HG03097 (cell line): ENCODE measurements around the gene CENPE.
"Not testable (repeated sequence)": the region's sequence is repeated elsewhere in the genome, so short reads cannot be mapped to it uniquely, and the experiment has no call there.

Experiments
- ATAC-seq: cut with Tn5 transposase; IDR thresholded peaks from one replicate; pipeline ENCODE4 v1.9.1; 2021; ENCODE audit not compliant: unreplicated experiment, low FRiP score

CENPE gene

GRCh38 chr4:103198111-103198765 lies at the start of gene CENPE:
TSS of gene CENPE (minus strand) at chr4:103198343. CDS start at chr4:103198319, 24 bp downstream.
- peak; percentile 97 for ATAC-seq

GRCh38 chr4:103244251-103244650 lies 46.1 kb upstream of the CENPE start:
- ATAC-seq: no peak

DNA sequence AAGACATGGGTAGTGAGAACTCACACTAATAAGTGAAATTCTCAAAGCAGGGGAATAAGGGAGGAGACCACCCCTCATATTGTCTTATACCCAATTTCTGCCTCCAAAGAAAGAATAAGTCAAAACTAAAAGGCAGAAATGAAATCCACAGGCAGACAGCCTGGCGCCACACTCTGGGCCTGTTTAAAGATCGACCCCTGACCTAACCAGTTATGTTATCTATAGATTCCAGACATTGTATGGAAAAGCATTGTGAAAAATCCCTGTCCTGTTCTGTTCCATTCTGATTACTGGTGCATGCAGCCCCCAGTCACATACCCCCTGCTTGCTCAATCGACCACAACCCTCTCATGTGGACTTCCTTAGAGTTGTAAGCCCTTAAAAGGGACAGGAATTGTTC lies 32.8 kb upstream of the CENPE start:
- ATAC-seq: not testable (repeated sequence)

GRCh38 chr4:103223556-103223955 lies 25.4 kb upstream of the CENPE start:
- not testable (repeated sequence) for ATAC-seq

DNA sequence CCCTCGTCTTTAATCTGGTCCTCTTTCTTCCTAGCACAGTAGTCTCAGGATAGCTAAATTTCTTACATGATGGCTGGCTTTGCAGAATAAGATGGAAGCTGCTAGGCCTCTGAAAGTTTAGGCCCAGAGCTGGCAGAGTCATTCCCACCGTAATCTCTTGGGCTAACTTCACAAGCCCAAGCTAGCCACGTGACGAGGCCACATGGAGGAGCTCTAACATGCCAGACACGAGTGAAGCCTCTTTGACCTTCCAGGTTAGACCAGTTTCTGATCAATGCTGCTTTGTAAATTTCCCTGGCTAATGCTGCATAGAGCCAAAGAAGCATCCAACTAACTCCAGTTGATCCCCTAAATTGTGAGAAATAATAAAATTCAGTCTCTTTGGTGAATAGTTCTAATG lies 9.5 kb upstream of the CENPE start:
- no peak for ATAC-seq

GRCh38 chr4:103204111-103204510 lies 6.0 kb upstream of the CENPE start:
- no peak for ATAC-seq

- ATAC-seq: no peak
Measured at GRCh38 chr4:103201724-103202123, 3.6 kb upstream of the CENPE start.

DNA sequence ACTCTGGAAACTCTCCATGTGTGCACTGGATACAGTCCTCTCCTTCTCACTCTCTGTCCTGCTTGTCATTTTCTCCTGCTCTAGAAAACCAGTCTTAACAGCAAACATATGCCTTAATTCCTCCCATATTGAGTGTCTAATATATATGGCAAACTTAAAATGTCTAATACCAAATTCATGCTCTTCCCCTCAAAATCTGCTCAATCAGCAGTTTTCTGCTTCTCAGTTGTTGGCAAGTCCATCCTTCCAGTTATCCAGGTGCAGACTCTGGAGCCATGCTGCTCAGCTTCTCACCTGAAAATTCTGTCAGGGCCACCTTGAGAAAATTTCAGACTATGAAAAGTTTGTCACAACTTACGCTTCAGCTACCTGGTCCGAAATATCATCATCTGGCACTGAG lies 3.1 kb upstream of the CENPE start:
- ATAC-seq: no peak

DNA sequence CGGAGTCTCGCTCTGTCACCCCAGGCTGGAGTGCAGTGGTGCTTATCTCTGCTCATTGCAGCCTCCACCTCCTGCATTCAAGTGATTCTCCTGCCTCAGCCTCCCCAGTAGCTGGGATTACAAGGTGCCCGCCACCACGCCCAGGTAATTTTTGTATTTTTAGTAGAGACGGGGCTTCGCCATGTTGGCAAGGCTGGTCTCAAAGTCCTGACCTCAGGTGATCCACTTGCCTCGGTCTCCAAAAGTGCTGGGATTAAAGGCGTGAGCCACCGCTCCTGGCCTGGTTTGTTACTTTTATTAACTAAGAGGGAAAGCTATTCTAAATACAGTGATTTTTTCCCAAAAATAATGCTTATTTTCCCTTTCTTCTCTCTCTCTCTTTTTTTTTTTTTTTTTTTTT lies 866 bp upstream of the CENPE start:
- ATAC-seq: no peak

- ATAC-seq: peak; percentile 41
Measured at GRCh38 chr4:103197765-103198110, 405 bp downstream of the CENPE start.

DNA sequence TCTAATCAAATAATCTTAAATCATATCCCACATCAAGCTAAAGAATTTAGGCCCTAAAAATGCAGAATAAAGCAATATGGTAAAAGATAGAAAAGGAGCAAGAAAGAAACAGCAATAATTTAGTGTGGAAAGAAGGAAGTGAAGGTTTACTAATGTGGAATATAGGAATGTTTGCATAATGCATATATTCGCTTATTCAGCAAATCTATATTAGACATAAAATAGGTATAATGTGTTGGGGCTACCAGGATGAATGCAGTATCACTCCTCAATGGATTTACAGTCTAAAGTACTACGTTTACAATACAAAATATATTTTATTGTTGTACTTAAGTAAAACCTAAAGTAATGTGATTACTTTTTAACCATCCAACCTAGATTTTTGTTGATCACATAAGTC lies 4.7 kb downstream of the CENPE start:
- ATAC-seq: no peak

DNA sequence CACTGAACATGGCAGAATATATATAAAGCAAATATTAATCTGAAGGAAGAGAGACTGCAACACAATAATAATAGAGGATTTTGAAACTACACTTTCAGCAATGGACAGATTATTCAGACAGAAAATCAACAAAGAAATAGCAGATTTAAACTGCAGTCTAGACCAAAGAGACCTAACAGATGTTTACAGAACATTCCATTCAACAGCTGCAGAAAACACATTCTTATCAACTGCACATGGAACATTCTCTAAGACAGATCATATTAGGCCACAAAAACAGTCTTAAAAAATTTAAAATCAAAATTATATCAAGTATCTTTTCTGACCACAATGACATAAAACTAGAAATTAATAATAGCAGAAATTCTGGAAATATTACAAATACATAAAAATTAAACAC lies 27.1 kb downstream of the CENPE start:
- no peak for ATAC-seq

DNA sequence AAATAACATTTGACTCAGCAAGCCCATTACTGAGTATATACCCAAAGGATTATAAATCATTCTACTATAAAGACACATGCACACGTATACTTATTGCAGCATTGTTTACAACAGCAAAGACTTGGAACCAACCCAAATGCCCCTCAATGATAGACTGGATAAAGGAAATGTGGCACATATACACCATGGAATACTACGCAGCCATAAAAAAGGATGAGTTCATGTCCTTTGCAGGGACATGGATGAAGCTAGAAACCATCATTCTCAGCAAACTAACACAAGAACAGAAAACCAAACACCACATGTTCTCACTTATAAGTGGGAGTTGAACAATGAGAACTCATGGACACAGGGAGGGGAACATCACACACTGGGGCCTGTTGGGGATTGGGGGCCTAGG lies 28.4 kb downstream of the CENPE start:
- ATAC-seq: not testable (repeated sequence)

- ATAC-seq: no peak
Measured at GRCh38 chr4:103168993-103169392, 29.1 kb downstream of the CENPE start.

DNA sequence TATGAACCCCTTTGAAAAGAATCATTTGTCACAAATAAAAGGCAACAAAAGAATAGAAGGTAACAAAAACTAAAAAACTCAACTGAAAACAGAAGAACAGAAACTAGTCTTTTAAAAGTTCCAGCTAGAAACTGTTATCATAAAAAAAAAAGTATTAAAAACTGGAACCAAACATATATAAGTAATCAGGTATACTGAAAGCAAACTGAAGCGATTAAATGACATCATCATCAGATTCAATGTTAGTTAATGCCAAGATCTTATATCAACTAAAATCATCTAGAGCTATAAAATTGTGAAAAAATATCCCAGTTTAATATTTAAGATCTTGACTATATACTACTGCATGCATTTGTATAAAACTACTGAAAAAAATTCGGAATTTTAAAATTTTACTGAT lies 36.0 kb downstream of the CENPE start:
- no peak for ATAC-seq

DNA sequence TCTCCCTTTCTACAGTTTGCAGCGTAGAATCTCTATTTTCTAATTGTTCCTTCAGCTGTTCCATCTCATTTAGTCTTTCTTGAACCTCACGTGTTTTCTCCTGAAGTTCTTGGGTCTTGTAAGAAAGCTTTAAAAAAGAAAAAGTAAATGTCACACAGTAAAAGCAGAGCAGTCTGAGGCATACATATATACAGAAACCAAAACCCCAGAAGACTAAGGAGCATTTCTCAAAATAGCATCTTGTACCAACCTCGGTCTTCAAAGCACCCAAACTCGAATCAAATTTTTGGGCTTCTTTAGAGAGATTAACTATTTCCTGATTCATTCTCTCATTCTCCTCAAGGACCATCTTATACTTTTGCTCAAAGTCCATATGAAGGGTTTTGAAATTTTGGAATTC lies 39.4 kb downstream of the CENPE start:
- ATAC-seq: no peak

- ATAC-seq: no peak
Measured at GRCh38 chr4:103156106-103156505, 42.0 kb downstream of the CENPE start.

DNA sequence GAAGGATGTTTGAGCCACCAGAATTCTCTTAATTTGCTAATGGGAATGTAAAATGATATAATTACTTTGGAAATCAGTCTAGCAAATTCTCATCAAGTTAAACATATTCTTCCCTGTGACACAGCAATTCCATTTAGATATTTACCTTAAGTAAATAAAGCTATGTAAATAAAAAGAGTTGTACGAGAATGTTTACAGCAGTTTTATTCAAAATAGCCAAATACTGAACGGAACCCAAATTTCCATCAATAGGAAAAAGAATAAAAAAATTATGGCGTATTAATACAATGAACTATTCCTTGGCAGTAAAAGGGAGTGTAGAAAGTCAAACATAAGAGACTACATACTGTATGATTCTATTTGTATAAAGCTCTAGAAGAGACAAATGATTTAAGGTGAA lies 45.8 kb downstream of the CENPE start:
- ATAC-seq: no peak

GRCh38 chr4:103150677-103151076 lies 47.5 kb downstream of the CENPE start:
- no peak for ATAC-seq

- ATAC-seq: no peak
Measured at GRCh38 chr4:103144926-103145325, 53.2 kb downstream of the CENPE start.

- no peak for ATAC-seq
Measured at GRCh38 chr4:103137446-103137827, 60.7 kb downstream of the CENPE start.

GRCh38 chr4:103136671-103137445 lies 61.3 kb downstream of the CENPE start:
- ATAC-seq: no peak
